ENCODE data around the gene TBC1D16. TPM values are rescaled to one million over a fixed set of nuclear protein-coding genes. Genes with fewer than 3 reads are reported as not detected.

TBC1D16 gene
- total and polyA plus RNA-seq, 10 of the 15 experiments (the other 5 are each of a cell fraction or from before 2014, with no cell fraction given) = 0.01 to 0.13 (median 0.06) TPM; not detected in 3

DNA sequence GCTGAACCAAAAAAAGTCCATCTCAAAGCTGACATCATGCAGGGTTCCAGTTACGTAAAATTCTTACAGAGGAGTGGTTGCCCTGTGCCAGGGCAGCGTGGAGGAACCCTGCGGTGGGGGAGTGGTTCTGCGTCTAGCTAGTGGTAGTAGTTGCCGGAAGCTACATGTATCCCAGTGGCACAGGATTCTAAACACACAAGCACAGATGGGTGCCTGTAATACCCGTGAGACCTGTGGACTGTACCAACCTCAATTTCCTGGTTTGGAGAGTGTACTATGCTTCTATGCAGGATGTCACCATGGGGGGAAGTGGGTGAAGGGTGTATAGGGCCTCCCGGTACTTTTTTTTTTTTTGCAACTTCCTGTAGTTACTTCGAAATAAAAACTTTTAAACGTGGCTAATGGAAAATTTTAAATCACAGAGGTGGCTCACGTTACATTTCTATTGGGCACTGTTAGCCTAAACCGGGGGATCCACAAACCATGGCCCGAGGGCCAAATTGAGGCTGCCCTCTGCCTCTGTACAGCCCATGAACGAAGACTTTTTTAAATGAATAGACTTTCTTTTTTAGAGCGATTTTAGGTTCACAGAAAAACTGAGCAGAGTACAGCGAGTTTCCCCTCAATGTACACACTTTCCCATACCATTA is 38.5 kb downstream of the TBC1D16 start:
- ATAC-seq (peak; percentile 78), DNase-seq (ENCODE audit: low read depth, low spot score) (peak; percentile 45), FAIRE-seq (no peak)
- in situ Hi-C loops (cut with MboI) (no loop called here), intact Hi-C loops (cut with micrococcal nuclease; ENCODE audit: unreplicated experiment) (no loop called here)
- SMC1A ChIA-PET (ENCODE audit: uncharacterized antibody, unreplicated experiment) = interaction anchor here (1.0 kb wide), 1 partner anchor 19 kb away, joined by 3 read pairs; no protein-coding TSS in a partner anchor
- POLR2A ChIA-PET = no interaction called here
- RAD21 ChIA-PET (ENCODE audit: unreplicated experiment) = no interaction called here
- no peak for TF ChIP-seq BMI1 (IDR thresholded peaks at IDR 0.05; ENCODE audit: borderline replicate concordance)
- 0 out of 2 replicates have a peak, but pooled peaks have one; percentile 23 for TF ChIP-seq RUNX3 (IDR thresholded peaks at IDR 0.05; ENCODE audit: low read length)
- peak; percentile 26; the same call in 1 of the 2 replicates for TF ChIP-seq SPI1 (IDR thresholded peaks at IDR 0.05; ENCODE audit: borderline replicate concordance, insufficient read depth, low read depth, low read length)
- peak; percentile 29; the same call in 1 of the 2 replicates for TF ChIP-seq ZNF384 (IDR thresholded peaks at IDR 0.05; ENCODE audit: borderline replicate concordance, low read depth, low read length)
- Histone ChIP-seq H3K4me1 (ENCODE audit: control insufficient read depth, insufficient read depth, low read length) (0 out of 2 replicates have a peak, but pooled peaks cover 4% of the 10 kb centered on the region), H3K4me2 (ENCODE audit: control insufficient read depth, insufficient read depth) (no peak overlapping the region), H3K36me3 (ENCODE audit: control insufficient read depth in 2 of 2, insufficient read depth in 2 of 2, low read length in 1 of 2) (no peaks in the 10 kb centered on the region), H3K9ac (ENCODE audit: control insufficient read depth, insufficient read depth, low read length) (no peak overlapping the region), H3K79me2 (ENCODE audit: control insufficient read depth, insufficient read depth, low read length) (no peaks in the 10 kb centered on the region), H3K27ac (ENCODE audit: control insufficient read depth, insufficient read depth) (no peak overlapping the region), H3K4me3 (no peak overlapping the region), H3K27me3 (replicated peaks in 1 of 2; ENCODE audit: control insufficient read depth in 2 of 2, insufficient read depth in 2 of 2, low read length in 1 of 2) (no peaks in the 10 kb centered on the region), H3K9me3 (replicated peaks; ENCODE audit: control insufficient read depth, insufficient read depth, low read length) (no peaks in the 10 kb centered on the region), H2AFZ (ENCODE audit: control insufficient read depth, low read depth, low read length) (peak overlapping the region; percentile 73), H4K20me1 (ENCODE audit: control insufficient read depth, insufficient read depth) (no peaks in the 10 kb centered on the region)
- WGBS (ENCODE audit: insufficient coverage, insufficient replicate concordance, low lambda C conversion rate, missing lambda C conversion rate) = 13% methylated on average over 15 of the region's 15 CpGs
- CTCF ChIA-PET = interaction anchor here (0.6 to 0.9 kb wide), 3 partner anchors 8 to 1640 kb away, joined by 3 to 6 read pairs (median 4); partner anchors contain the start of genes NPLOC4 and TSPAN10
- BruUV-seq (replicated peaks) = no TSS peak

DNA sequence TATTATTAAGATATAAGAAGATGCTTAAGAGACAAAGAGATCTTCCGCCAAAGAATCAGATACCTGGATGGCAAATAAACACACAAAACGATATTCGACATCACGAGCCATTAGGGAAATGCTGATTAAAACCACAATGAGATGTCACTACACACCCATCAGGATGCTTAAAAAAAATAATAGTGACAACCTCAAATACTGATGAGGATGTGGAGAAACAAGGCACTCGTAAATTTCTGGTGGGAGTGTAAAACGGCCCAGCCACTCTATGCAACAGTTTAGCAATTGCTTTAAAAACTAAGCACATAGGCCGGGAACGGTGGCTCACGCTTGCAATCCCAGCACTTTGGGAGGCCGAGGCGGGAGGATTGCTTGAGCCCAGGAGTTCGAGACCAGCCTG is 39.4 kb downstream of the TBC1D16 start:
- H4K20me1 ChIP-seq (ENCODE audit: control insufficient read depth, insufficient read depth) = no peaks in the 10 kb centered on the region
- no peaks in the 10 kb centered on the region; a peak in 1 of 4 replicates for H3K27me3 ChIP-seq (replicated peaks in 1 of 2; ENCODE audit: control insufficient read depth in 2 of 2, insufficient read depth in 2 of 2, low read length in 1 of 2)
- 69% methylated on average over 12 of the region's 12 CpGs for WGBS (ENCODE audit: insufficient coverage, insufficient replicate concordance, low lambda C conversion rate, missing lambda C conversion rate)
- no peak overlapping the region for H3K4me3 ChIP-seq
- no peaks in the 10 kb centered on the region for H3K79me2 ChIP-seq (ENCODE audit: control insufficient read depth, insufficient read depth, low read length)
- no peak for DNase-seq (ENCODE audit: low read depth, low spot score)
- H2AFZ ChIP-seq (ENCODE audit: control insufficient read depth, low read depth, low read length) = no peak overlapping the region
- POLR2A ChIA-PET = no interaction called here
- RAD21 ChIA-PET (ENCODE audit: unreplicated experiment) = no interaction called here
- H3K4me1 ChIP-seq (ENCODE audit: control insufficient read depth, insufficient read depth, low read length) = 0 out of 2 replicates have a peak, but pooled peaks cover 4% of the 10 kb centered on the region
- in situ Hi-C loops (cut with MboI) = no loop called here
- no peak overlapping the region for H3K9ac ChIP-seq (ENCODE audit: control insufficient read depth, insufficient read depth, low read length)
- no peak for ATAC-seq
- H3K4me2 ChIP-seq (ENCODE audit: control insufficient read depth, insufficient read depth) = no peak overlapping the region
- intact Hi-C loops (cut with micrococcal nuclease; ENCODE audit: unreplicated experiment) = no loop called here
- no peak overlapping the region for H3K27ac ChIP-seq (ENCODE audit: control insufficient read depth, insufficient read depth)
- CTCF ChIA-PET = interaction anchor here (0.6 to 0.9 kb wide), 3 partner anchors 9 to 1641 kb away, joined by 3 to 6 read pairs (median 4); partner anchors contain the start of genes NPLOC4 and TSPAN10
- no peaks in the 10 kb centered on the region for H3K9me3 ChIP-seq (replicated peaks; ENCODE audit: control insufficient read depth, insufficient read depth, low read length)
- no peak for FAIRE-seq
- H3K36me3 ChIP-seq (ENCODE audit: control insufficient read depth in 2 of 2, insufficient read depth in 2 of 2, low read length in 1 of 2) = no peaks in the 10 kb centered on the region
- BruUV-seq (replicated peaks) = no TSS peak
- SMC1A ChIA-PET (ENCODE audit: uncharacterized antibody, unreplicated experiment) = interaction anchor here (1.0 kb wide), 1 partner anchor 18 kb away, joined by 3 read pairs; no protein-coding TSS in a partner anchor
- TF ChIP-seq MYB (IDR thresholded peaks at IDR 0.05; ENCODE audit: borderline replicate concordance, low read depth, low read length) (no peak), SIN3A (IDR thresholded peaks at IDR 0.05; ENCODE audit: low read depth, low read length) (no peak), TCF12 (IDR thresholded peaks at IDR 0.05; ENCODE audit: low read depth, low read length) (no peak), NFYA (IDR thresholded peaks at IDR 0.05; ENCODE audit: borderline replicate concordance, low read depth, low read length) (no peak), CBX5 (IDR thresholded peaks at IDR 0.05; ENCODE audit: low read depth) (no peak), RELA (IDR thresholded peaks at IDR 0.05; ENCODE audit: borderline replicate concordance, partially characterized antibody) (no peak), TCF3 (IDR thresholded peaks at IDR 0.05; ENCODE audit: borderline replicate concordance, insufficient read depth, low read depth, low read length) (no peak), EP300 (IDR thresholded peaks at IDR 0.05; ENCODE audit: borderline replicate concordance in 1 of 2, control insufficient read depth in 1 of 2, low read depth in 2 of 2, low read length in 2 of 2) (no peak), NFYB (IDR thresholded peaks at IDR 0.05; ENCODE audit: insufficient read depth, low read depth, low read length) (no peak), ZNF217 (IDR thresholded peaks at IDR 0.05) (no peak), STAT1 (conservative IDR thresholded peaks at IDR 0.05) (no peak), LARP7 (IDR thresholded peaks at IDR 0.05) (no peak)
- TF ChIP-seq, protein P1, sequence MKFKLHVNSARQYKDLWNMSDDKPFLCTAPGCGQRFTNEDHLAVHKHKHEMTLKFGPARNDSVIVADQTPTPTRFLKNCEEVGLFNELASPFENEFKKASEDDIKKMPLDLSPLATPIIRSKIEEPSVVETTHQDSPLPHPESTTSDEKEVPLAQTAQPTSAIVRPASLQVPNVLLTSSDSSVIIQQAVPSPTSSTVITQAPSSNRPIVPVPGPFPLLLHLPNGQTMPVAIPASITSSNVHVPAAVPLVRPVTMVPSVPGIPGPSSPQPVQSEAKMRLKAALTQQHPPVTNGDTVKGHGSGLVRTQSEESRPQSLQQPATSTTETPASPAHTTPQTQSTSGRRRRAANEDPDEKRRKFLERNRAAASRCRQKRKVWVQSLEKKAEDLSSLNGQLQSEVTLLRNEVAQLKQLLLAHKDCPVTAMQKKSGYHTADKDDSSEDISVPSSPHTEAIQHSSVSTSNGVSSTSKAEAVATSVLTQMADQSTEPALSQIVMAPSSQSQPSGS (IDR thresholded peaks at IDR 0.05; ENCODE audit: low read length) = no peak

All from GM12878 (cell line).